ENCODE data around the gene OLFM2. TPM values are rescaled to one million over a fixed set of nuclear protein-coding genes. Genes with fewer than 3 reads are reported as not detected.
A peak's percentile ranks its signal among the peaks of the same experiment; 100 is the strongest.

The OLFM2 gene
- total and polyA plus RNA-seq, 2 donors (not counting 1 experiment from before 2014, with no cell fraction given) = 0.66 to 11.6 TPM

DNA sequence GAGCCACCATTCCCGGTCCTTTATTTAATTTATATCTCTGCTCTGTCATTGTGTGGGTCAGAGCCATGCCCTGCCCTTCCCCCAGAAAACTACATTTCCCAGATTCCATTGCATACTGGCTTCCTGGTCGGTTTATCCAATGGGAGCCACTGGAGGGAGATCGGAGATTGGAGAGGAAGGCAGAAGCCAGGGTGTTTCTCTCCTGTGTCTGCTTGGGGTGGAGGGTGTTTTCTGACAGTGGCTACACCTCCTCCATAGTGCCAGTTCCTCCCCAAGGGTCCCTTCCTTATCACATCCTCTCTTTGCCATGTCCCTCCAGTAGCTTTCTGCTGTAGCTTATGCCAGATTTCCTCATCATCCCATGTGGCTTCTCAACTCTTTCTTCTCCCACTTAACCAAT is 19.0 kb downstream of the OLFM2 start:
- H3K9me3 ChIP-seq (ENCODE audit: control insufficient read depth, insufficient read depth, low read depth, low read length) = no peaks in the 10 kb centered on the region
- no peaks in the 10 kb centered on the region for H3K79me2 ChIP-seq (ENCODE audit: control insufficient read depth, insufficient read depth, low read length)
- no peak overlapping the region for H3K4me2 ChIP-seq (ENCODE audit: extremely low read depth, insufficient read depth, low read length)
- TF ChIP-seq, protein P1, sequence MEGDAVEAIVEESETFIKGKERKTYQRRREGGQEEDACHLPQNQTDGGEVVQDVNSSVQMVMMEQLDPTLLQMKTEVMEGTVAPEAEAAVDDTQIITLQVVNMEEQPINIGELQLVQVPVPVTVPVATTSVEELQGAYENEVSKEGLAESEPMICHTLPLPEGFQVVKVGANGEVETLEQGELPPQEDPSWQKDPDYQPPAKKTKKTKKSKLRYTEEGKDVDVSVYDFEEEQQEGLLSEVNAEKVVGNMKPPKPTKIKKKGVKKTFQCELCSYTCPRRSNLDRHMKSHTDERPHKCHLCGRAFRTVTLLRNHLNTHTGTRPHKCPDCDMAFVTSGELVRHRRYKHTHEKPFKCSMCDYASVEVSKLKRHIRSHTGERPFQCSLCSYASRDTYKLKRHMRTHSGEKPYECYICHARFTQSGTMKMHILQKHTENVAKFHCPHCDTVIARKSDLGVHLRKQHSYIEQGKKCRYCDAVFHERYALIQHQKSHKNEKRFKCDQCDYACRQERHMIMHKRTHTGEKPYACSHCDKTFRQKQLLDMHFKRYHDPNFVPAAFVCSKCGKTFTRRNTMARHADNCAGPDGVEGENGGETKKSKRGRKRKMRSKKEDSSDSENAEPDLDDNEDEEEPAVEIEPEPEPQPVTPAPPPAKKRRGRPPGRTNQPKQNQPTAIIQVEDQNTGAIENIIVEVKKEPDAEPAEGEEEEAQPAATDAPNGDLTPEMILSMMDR (conservative IDR thresholded peaks at IDR 0.05 in 1 of 2, IDR thresholded peaks at IDR 0.05 in 1 of 2; ENCODE audit: low read depth in 1 of 2, low read length in 2 of 2) = no peak
- TF ChIP-seq EZH2 (IDR thresholded peaks at IDR 0.05; ENCODE audit: low read length, missing control alignments) = no peak
- no peaks in the 10 kb centered on the region for H3K36me3 ChIP-seq (ENCODE audit: control insufficient read depth, insufficient read depth, low read length)
- H3K4me3 ChIP-seq (replicated peaks in 1 of 4; ENCODE audit: control extremely low read depth in 1 of 4, insufficient read depth in 1 of 4, low read depth in 3 of 4, low read length in 4 of 4) = no peak overlapping the region
- H3K27me3 ChIP-seq (ENCODE audit: control insufficient read depth, insufficient read depth, low read length) = peaks cover 10% of the 10 kb centered on the region
- peak overlapping the region; percentile 67 for H2AFZ ChIP-seq (ENCODE audit: low read length)
- H3K4me1 ChIP-seq (ENCODE audit: control insufficient read depth, extremely low read depth, insufficient read depth, low read length) = peaks cover 4% of the 10 kb centered on the region
- DNase-seq (ENCODE audit: low read depth in 2 of 2) = peak; percentile 37 to 43
- no peak overlapping the region for H3K9ac ChIP-seq (ENCODE audit: insufficient read depth, low read length)
- no peaks in the 10 kb centered on the region for H4K20me1 ChIP-seq (ENCODE audit: control insufficient read depth, extremely low read depth, insufficient read depth, low read length)
- H3K27ac ChIP-seq (ENCODE audit: insufficient read depth, low read length) = no peak overlapping the region

GRCh38 chr19:9916719-9917118 is 19.6 kb downstream of the OLFM2 start:
- Histone ChIP-seq H4K20me1 (ENCODE audit: control insufficient read depth, extremely low read depth, insufficient read depth, low read length) (no peaks in the 10 kb centered on the region), H3K27me3 (ENCODE audit: control insufficient read depth, insufficient read depth, low read length) (peaks cover 16% of the 10 kb centered on the region), H3K4me3 (replicated peaks in 1 of 4; ENCODE audit: control extremely low read depth in 1 of 4, insufficient read depth in 1 of 4, low read depth in 3 of 4, low read length in 4 of 4) (no peak overlapping the region), H3K27ac (ENCODE audit: insufficient read depth, low read length) (no peak overlapping the region), H2AFZ (ENCODE audit: low read length) (no peak overlapping the region), H3K9ac (ENCODE audit: insufficient read depth, low read length) (no peak overlapping the region), H3K9me3 (ENCODE audit: control insufficient read depth, insufficient read depth, low read depth, low read length) (no peaks in the 10 kb centered on the region), H3K36me3 (ENCODE audit: control insufficient read depth, insufficient read depth, low read length) (no peaks in the 10 kb centered on the region), H3K4me2 (ENCODE audit: extremely low read depth, insufficient read depth, low read length) (no peak overlapping the region), H3K79me2 (ENCODE audit: control insufficient read depth, insufficient read depth, low read length) (no peaks in the 10 kb centered on the region), H3K4me1 (ENCODE audit: control insufficient read depth, extremely low read depth, insufficient read depth, low read length) (peaks cover 4% of the 10 kb centered on the region)
- TF ChIP-seq EZH2 (IDR thresholded peaks at IDR 0.05; ENCODE audit: low read length, missing control alignments) = no peak
- TF ChIP-seq, protein P1 (conservative IDR thresholded peaks at IDR 0.05 in 1 of 2, IDR thresholded peaks at IDR 0.05 in 1 of 2; ENCODE audit: low read depth in 1 of 2, low read length in 2 of 2) = no peak
- no peak for DNase-seq (ENCODE audit: low read depth in 2 of 2)

GRCh38 chr19:9914315-9915207 is 21.8 kb downstream of the OLFM2 start:
- no peaks in the 10 kb centered on the region for H4K20me1 ChIP-seq (ENCODE audit: control insufficient read depth, extremely low read depth, insufficient read depth, low read length)
- no peak overlapping the region for H2AFZ ChIP-seq (ENCODE audit: low read length)
- no peak overlapping the region for H3K27ac ChIP-seq (ENCODE audit: insufficient read depth, low read length)

More at GRCh38 chr19:9914315-9915207, 21.8 kb downstream of the OLFM2 start:
- H3K36me3 ChIP-seq (ENCODE audit: control insufficient read depth, insufficient read depth, low read length) = no peaks in the 10 kb centered on the region
- peaks cover 4% of the 10 kb centered on the region for H3K4me1 ChIP-seq (ENCODE audit: control insufficient read depth, extremely low read depth, insufficient read depth, low read length)
- H3K79me2 ChIP-seq (ENCODE audit: control insufficient read depth, insufficient read depth, low read length) = no peaks in the 10 kb centered on the region
- H3K4me2 ChIP-seq (ENCODE audit: extremely low read depth, insufficient read depth, low read length) = peak overlapping the region; percentile 76
- TF ChIP-seq, protein P1 (conservative IDR thresholded peaks at IDR 0.05 in 1 of 2, IDR thresholded peaks at IDR 0.05 in 1 of 2; ENCODE audit: low read depth in 1 of 2, low read length in 2 of 2) = peak; percentile 23 to 41
- no peak for TF ChIP-seq EZH2 (IDR thresholded peaks at IDR 0.05; ENCODE audit: low read length, missing control alignments)
- DNase-seq (ENCODE audit: low read depth in 2 of 2) = peak; percentile 65 to 77
- H3K27me3 ChIP-seq (ENCODE audit: control insufficient read depth, insufficient read depth, low read length) = peaks cover 17% of the 10 kb centered on the region
- H3K9ac ChIP-seq (ENCODE audit: insufficient read depth, low read length) = no peak overlapping the region
- no peaks in the 10 kb centered on the region for H3K9me3 ChIP-seq (ENCODE audit: control insufficient read depth, insufficient read depth, low read depth, low read length)
- H3K4me3 ChIP-seq (replicated peaks in 1 of 4; ENCODE audit: control extremely low read depth in 1 of 4, insufficient read depth in 1 of 4, low read depth in 3 of 4, low read length in 4 of 4) = peak overlapping the region; percentile 25 to 53 (median 30)
